ENCODE measurements around the gene PIK3R5. TPM values are rescaled to one million over a fixed set of nuclear protein-coding genes. Genes with fewer than 3 reads are reported as not detected.
"Not testable (repeated sequence)": the region's sequence is repeated elsewhere in the genome, so short reads cannot be mapped to it uniquely, and the experiment has no call there.

The PIK3R5 gene
- total RNA-seq, 1 donor from 2014 or later, result 17.1 TPM

- no peak for DNase-seq (ENCODE audit: low spot score)
Measured at GRCh38 chr17:8985054-8985701, 19.7 kb upstream of the PIK3R5 start.

GRCh38 chr17:8984225-8984624 is 18.7 kb upstream of the PIK3R5 start:
- DNase-seq (ENCODE audit: low spot score), result not testable (repeated sequence)

- no peak for DNase-seq (ENCODE audit: low spot score)
Measured at GRCh38 chr17:8981443-8981842, 15.9 kb upstream of the PIK3R5 start.

GRCh38 chr17:8979715-8980114 is 14.2 kb upstream of the PIK3R5 start:
- no peak for DNase-seq (ENCODE audit: low spot score)

GRCh38 chr17:8976638-8977037 is 11.1 kb upstream of the PIK3R5 start:
- DNase-seq (ENCODE audit: low spot score), result no peak

GRCh38 chr17:8975091-8975725 is 9.7 kb upstream of the PIK3R5 start:
- DNase-seq (ENCODE audit: low spot score), result no peak

- DNase-seq (ENCODE audit: low spot score), result no peak
Measured at GRCh38 chr17:8969901-8970300, 4.4 kb upstream of the PIK3R5 start.

- DNase-seq (ENCODE audit: low spot score), result no peak
Measured at GRCh38 chr17:8968503-8968902, 3.0 kb upstream of the PIK3R5 start.

- DNase-seq (ENCODE audit: low spot score), result no peak
Measured at GRCh38 chr17:8967861-8968260, 2.4 kb upstream of the PIK3R5 start.

GRCh38 chr17:8966926-8967325 is 1.4 kb upstream of the PIK3R5 start:
- DNase-seq (ENCODE audit: low spot score), result no peak

GRCh38 chr17:8964801-8965393 is 610 bp downstream of the PIK3R5 start:
- DNase-seq (ENCODE audit: low spot score), result peak; percentile 35

- no peak for DNase-seq (ENCODE audit: low spot score)
Measured at GRCh38 chr17:8963647-8964258, 1.8 kb downstream of the PIK3R5 start.

- DNase-seq (ENCODE audit: low spot score), result no peak
Measured at GRCh38 chr17:8963014-8963413, 2.5 kb downstream of the PIK3R5 start.

- no peak for DNase-seq (ENCODE audit: low spot score)
Measured at GRCh38 chr17:8961829-8962228, 3.7 kb downstream of the PIK3R5 start.

- no peak for DNase-seq (ENCODE audit: low spot score)
Measured at GRCh38 chr17:8960325-8961140, 5.0 kb downstream of the PIK3R5 start.

- no peak for DNase-seq (ENCODE audit: low spot score)
Measured at GRCh38 chr17:8959312-8959918, 6.1 kb downstream of the PIK3R5 start.

GRCh38 chr17:8957721-8958120 is 7.8 kb downstream of the PIK3R5 start:
- DNase-seq (ENCODE audit: low spot score), result no peak

GRCh38 chr17:8956465-8956902 is 9.0 kb downstream of the PIK3R5 start:
- DNase-seq (ENCODE audit: low spot score), result no peak

GRCh38 chr17:8955021-8955959 is 10.2 kb downstream of the PIK3R5 start:
- DNase-seq (ENCODE audit: low spot score), result no peak

- peak; percentile 47 for DNase-seq (ENCODE audit: low spot score)
Measured at GRCh38 chr17:8954339-8954738, 11.2 kb downstream of the PIK3R5 start.

Measured in mucosa of gallbladder (tissue), 1 donor.